Natural killer cell (primary cell): Measurements from ENCODE around the gene IL1RAP. TPM values are rescaled to one million over a fixed set of nuclear protein-coding genes. Genes with fewer than 3 reads are reported as not detected.

Experiments used
- ATAC-seq, 3 donors: fragments of 150-1000 bp in 2 of 3; fragments of 200-7000 bp in 1 of 3; cut with Tn5 transposase; 1 replicate in 1 of 3; 2 replicates in 2 of 3; pipeline ENCODE4 v1.10.0; 2021; ENCODE audit warnings: mild to moderate bottlenecking in 2 of 3, moderate library complexity in 2 of 3
- DNase-seq, 2 donors: peaks; one replicate each; pipeline versions ENCODE4 v3.0.0 to v3.0.0-alpha.2; 2013 to 2021; ENCODE audit warnings: mixed read lengths in 1 of 2
- H3K27ac ChIP-seq: one replicate; pipeline ENCODE4 v1.5.1; 2013; ENCODE audit warnings: mild to moderate bottlenecking, low read length
- H3K27me3 ChIP-seq: one replicate; pipeline ENCODE4 v1.6.1; 2013; ENCODE audit warnings: low read length; ENCODE audit not compliant: control insufficient read depth, insufficient read depth
- H3K36me3 ChIP-seq: one replicate; pipeline ENCODE4 v1.6.1; 2013; ENCODE audit warnings: low read length; ENCODE audit not compliant: control insufficient read depth, insufficient read depth
- H3K4me1 ChIP-seq: one replicate; pipeline ENCODE4 v1.6.1; 2013; ENCODE audit warnings: low read length; ENCODE audit not compliant: control insufficient read depth, insufficient read depth
- H3K4me3 ChIP-seq: one replicate; pipeline ENCODE4 v1.5.1; 2013; ENCODE audit warnings: low read length
- H3K9me3 ChIP-seq: one replicate; pipeline ENCODE4 v1.6.1; 2013; ENCODE audit warnings: low read length; ENCODE audit not compliant: control insufficient read depth, insufficient read depth
- H3K27ac Mint-ChIP-seq, 2 donors: one replicate each; pipeline ENCODE4 v1.8.0; 2022; ENCODE audit warnings: mild to moderate bottlenecking in 2 of 2, mixed read lengths in 2 of 2, moderate library complexity in 1 of 2
- H3K27me3 Mint-ChIP-seq, 2 donors: one replicate each; pipeline ENCODE4 v1.8.0; 2022; ENCODE audit warnings: low read depth in 2 of 2, mixed read lengths in 2 of 2
- H3K36me3 Mint-ChIP-seq: one replicate; pipeline ENCODE4 v1.8.0; 2022; ENCODE audit warnings: mixed read lengths
- H3K4me1 Mint-ChIP-seq, 2 donors: one replicate each; pipeline ENCODE4 v1.8.0; 2022; ENCODE audit warnings: mixed read lengths in 2 of 2
- H3K4me3 Mint-ChIP-seq: one replicate; pipeline ENCODE4 v1.8.0; 2022; ENCODE audit warnings: mild to moderate bottlenecking, moderate library complexity, mixed read lengths
- H3K9me3 Mint-ChIP-seq, 2 donors: one replicate each; pipeline ENCODE4 v1.8.0; 2022; ENCODE audit warnings: mixed read lengths in 2 of 2
- CTCF ChIP-seq: fragments of 200-600 bp; IDR thresholded peaks from one replicate; pipeline ENCODE4 v1.8.0; 2022; ENCODE audit warnings: antibody characterized with exemption
- WGBS: methylation state at CpG from one replicate; pipeline ENCODE4 v1.1.7; 2013; ENCODE audit warnings: missing lambda C conversion rate; ENCODE audit not compliant: insufficient coverage; 5-methylcytosine and 5-hydroxymethylcytosine counted together
- intact Hi-C: fragments of 100-400 bp; cut with micrococcal nuclease; formaldehyde crosslinking; loops from one replicate; pipeline ENCODE4 v1.14.2; 2022
- total RNA-seq, 4 donors: library from RNA; stranded (reverse); fragments of 120-200 nt in 1 of 4; gene quantifications; one replicate each; pipeline versions ENCODE4 v1.2.3 to v1.2.4, GENCODE V29; 2013 to 2022

Gene IL1RAP
- total RNA-seq, 3 donors from 2014 or later (not counting 1 experiment from before 2014, with no cell fraction given) = 11.4 to 19.8 (median 15.1) TPM

DNA sequence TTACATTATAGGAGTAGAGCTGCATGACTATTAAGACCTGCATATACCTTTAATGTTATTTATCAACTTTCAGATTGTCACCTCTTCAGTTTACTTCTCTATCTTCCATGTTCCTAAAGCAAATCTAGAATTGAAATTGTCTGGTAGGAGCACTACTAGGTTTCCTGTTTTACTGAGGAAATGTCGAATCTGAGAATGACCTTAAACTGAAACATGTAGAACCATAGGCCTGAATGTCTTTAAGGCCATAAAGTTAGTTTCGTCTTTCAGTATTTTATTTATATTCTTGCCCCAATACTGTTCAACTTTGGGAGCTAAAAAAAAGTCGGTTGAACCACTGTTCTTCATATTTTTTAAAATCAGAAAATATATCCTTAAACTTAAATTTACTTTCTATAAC lies 92.7 kb downstream of the IL1RAP start:
- H3K27ac ChIP-seq = no peak overlapping the region
- 88% methylated on average over 2 of the region's 3 CpGs for WGBS
- intact Hi-C loops = no loop called here
- H3K27me3 Mint-ChIP-seq = no peaks in the 10 kb centered on the region
- peaks cover 22% of the 10 kb centered on the region for H3K36me3 Mint-ChIP-seq
- peaks cover 9% of the 10 kb centered on the region for H3K36me3 ChIP-seq
- peaks cover 0 to 3% of the 10 kb centered on the region in 2 donors for H3K9me3 Mint-ChIP-seq
- ATAC-seq (no peak), DNase-seq (no peak)
- no peak for TF ChIP-seq CTCF
- H3K4me1 ChIP-seq = no peaks in the 10 kb centered on the region
- H3K4me1 Mint-ChIP-seq = peaks cover 10 to 13% of the 10 kb centered on the region in 2 donors
- no peaks in the 10 kb centered on the region for H3K27me3 ChIP-seq
- no peak overlapping the region for H3K4me3 ChIP-seq
- H3K27ac Mint-ChIP-seq = no peak overlapping the region
- no peak overlapping the region for H3K4me3 Mint-ChIP-seq
- no peaks in the 10 kb centered on the region for H3K9me3 ChIP-seq

DNA sequence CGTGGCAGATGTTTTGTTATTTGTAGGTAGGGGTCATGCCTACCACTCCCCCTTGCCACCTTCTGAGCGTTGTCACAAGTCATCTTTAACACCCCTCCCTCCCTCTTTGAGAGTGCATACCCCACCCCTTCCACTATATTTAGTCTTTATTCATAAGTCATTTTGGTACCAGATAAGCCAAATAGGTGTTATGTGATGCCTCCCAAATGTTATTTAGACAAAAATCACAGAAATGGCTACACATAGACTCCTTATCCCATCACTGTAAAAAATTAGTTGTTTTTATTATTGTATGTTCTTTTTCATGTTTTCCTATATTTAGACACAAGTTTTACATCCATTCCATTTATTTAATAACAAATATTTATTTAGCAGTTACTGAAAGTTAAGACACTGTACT lies 93.1 kb downstream of the IL1RAP start:
- Mint-ChIP-seq H3K9me3 (peaks cover 0 to 3% of the 10 kb centered on the region in 2 donors), H3K36me3 (peaks cover 22% of the 10 kb centered on the region)

DNA sequence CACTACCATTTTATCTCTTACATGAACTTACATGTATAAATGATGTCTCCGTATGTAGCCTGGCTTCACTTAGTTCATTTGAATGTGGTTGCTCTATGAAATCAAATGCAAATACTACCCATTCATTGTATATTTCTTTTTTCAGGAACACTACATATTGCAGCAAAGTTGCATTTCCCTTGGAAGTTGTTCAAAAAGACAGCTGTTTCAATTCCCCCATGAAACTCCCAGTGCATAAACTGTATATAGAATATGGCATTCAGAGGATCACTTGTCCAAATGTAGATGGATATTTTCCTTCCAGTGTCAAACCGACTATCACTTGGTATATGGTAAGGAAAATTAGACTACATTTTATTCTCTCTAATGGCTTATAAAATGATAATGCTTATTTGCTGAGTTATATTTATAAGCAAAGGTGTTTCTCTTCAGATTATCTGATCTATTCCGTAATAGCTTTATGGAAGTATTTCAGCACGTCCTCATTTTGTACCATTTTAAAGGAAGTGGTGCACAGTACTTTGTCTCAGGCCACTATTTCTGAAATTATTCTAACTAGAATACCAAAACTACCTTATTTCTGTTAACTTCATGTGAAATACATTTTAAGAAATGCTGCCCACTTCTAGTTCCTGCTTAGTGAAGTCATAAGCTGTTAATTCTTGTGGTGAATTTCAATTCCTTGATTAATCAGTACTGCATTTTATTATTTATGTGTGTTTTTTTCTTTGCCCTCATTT lies 95.1 kb downstream of the IL1RAP start:
- DNase-seq (no peak), ATAC-seq (no peak)
- H3K9me3 Mint-ChIP-seq = peaks cover 0 to 3% of the 10 kb centered on the region in 2 donors
- intact Hi-C loops = no loop called here
- Histone ChIP-seq H3K4me3 (no peak overlapping the region), H3K36me3 (peaks cover 9% of the 10 kb centered on the region), H3K9me3 (no peaks in the 10 kb centered on the region), H3K27me3 (no peaks in the 10 kb centered on the region), H3K4me1 (no peaks in the 10 kb centered on the region), H3K27ac (no peak overlapping the region)
- H3K27ac Mint-ChIP-seq = no peak overlapping the region
- H3K4me1 Mint-ChIP-seq = peaks cover 10 to 13% of the 10 kb centered on the region in 2 donors
- H3K27me3 Mint-ChIP-seq = no peaks in the 10 kb centered on the region
- no peak overlapping the region for H3K4me3 Mint-ChIP-seq
- H3K36me3 Mint-ChIP-seq = peaks cover 22% of the 10 kb centered on the region
- no peak for TF ChIP-seq CTCF
- 76% methylated on average over 3 of the region's 4 CpGs for WGBS

More for the DNA sequence above, 93.1 kb downstream of the IL1RAP start:
- TF ChIP-seq CTCF = no peak
- no peaks in the 10 kb centered on the region for H3K27me3 Mint-ChIP-seq
- peaks cover 10 to 13% of the 10 kb centered on the region in 2 donors for H3K4me1 Mint-ChIP-seq
- Histone ChIP-seq H3K27me3 (no peaks in the 10 kb centered on the region), H3K4me1 (no peaks in the 10 kb centered on the region), H3K4me3 (no peak overlapping the region), H3K27ac (no peak overlapping the region), H3K36me3 (peaks cover 9% of the 10 kb centered on the region), H3K9me3 (no peaks in the 10 kb centered on the region)
- DNase-seq (no peak), ATAC-seq (no peak)
- no peak overlapping the region for H3K4me3 Mint-ChIP-seq
- WGBS = no CpG with 5 or more reads among the region's 2 CpGs
- intact Hi-C loops = no loop called here
- H3K27ac Mint-ChIP-seq = no peak overlapping the region
